ENCODE results near the gene CYP26B1. TPM values are rescaled to one million over a fixed set of nuclear protein-coding genes. Genes with fewer than 3 reads are reported as not detected.

The CYP26B1 gene
- total and polyA plus RNA-seq, 10 donors: 0.87 to 11.4 (median 5.1) TPM

DNA sequence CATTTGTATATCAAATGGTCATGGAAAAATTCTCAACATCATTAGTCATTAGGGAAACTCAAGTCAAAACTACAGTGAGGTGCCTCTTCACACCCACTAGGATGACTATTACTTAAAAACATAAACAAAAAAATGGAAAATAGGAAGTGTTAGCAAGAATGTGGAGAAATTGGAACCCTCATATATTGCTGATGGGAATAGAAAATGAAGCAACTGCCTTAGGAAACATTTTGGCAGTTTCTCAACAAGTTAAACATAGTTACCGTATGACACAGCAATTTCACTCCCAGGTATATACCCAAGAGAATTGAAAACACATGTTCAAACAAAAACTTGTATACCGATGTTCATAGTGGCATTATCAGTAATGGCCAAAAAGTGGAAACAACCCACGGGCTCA, 18.1 kb upstream of the CYP26B1 start:
- Histone ChIP-seq H3K27me3 (replicated peaks in 1 of 7) (no peaks in the 10 kb centered on the region), H3K4me1 (no peaks in the 10 kb centered on the region), H3K36me3 (no peaks in the 10 kb centered on the region), H3K27ac (peak overlapping the region in 1 of 8 donors; percentile 36), H3K9me3 (peaks cover 0 to 3% (median 0%) of the 10 kb centered on the region in 8 donors), H3K4me3 (no peak overlapping the region)
- no peak for DNase-seq
- TF ChIP-seq, protein P1, sequence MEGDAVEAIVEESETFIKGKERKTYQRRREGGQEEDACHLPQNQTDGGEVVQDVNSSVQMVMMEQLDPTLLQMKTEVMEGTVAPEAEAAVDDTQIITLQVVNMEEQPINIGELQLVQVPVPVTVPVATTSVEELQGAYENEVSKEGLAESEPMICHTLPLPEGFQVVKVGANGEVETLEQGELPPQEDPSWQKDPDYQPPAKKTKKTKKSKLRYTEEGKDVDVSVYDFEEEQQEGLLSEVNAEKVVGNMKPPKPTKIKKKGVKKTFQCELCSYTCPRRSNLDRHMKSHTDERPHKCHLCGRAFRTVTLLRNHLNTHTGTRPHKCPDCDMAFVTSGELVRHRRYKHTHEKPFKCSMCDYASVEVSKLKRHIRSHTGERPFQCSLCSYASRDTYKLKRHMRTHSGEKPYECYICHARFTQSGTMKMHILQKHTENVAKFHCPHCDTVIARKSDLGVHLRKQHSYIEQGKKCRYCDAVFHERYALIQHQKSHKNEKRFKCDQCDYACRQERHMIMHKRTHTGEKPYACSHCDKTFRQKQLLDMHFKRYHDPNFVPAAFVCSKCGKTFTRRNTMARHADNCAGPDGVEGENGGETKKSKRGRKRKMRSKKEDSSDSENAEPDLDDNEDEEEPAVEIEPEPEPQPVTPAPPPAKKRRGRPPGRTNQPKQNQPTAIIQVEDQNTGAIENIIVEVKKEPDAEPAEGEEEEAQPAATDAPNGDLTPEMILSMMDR (IDR thresholded peaks at IDR 0.05 in 8 of 11, conservative IDR thresholded peaks at IDR 0.05 in 3 of 11): no peak
- TF ChIP-seq POLR2A (IDR thresholded peaks at IDR 0.05) (no peak), POLR2AphosphoS5 (IDR thresholded peaks at IDR 0.05) (no peak)
- intact Hi-C loops (cut with DNase I; ENCODE audit: low total_unique reads): no loop called here
- 71 to 93% (median 81%) methylated on average over 3 of the region's 3 CpGs for WGBS, 5 donors

DNA sequence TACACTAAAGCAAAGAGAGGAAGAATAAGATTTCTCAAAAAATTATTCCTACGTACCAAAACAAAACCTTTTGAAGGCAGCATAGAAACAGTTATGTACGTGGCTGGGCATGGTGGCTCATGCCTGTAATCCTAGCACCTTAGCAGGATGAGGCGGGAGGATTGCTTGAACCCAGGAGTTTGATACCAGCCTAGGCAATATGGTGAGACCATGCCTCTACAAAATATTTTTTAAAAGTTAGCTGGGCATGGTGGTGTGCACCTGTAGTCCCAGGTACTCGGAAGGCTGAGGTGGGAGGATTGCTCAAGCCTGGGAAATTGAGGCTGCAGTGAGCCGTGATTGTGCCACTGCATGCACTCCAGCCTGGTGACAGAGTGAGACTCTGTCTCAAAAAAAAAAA, 14.9 kb upstream of the CYP26B1 start:
- Histone ChIP-seq H3K27ac (no peak overlapping the region), H3K9me3 (no peaks in the 10 kb centered on the region), H3K4me3 (no peak overlapping the region), H3K4me1 (no peaks in the 10 kb centered on the region), H3K27me3 (replicated peaks in 1 of 7) (peaks cover 0 to 21% (median 0%) of the 10 kb centered on the region in 7 donors), H3K36me3 (no peaks in the 10 kb centered on the region)
- 83 to 93% (median 86%) methylated on average over 5 of the region's 5 CpGs for WGBS, 5 donors
- intact Hi-C loops (cut with DNase I; ENCODE audit: low total_unique reads): no loop called here
- no peak for TF ChIP-seq POLR2AphosphoS5 (IDR thresholded peaks at IDR 0.05)
- TF ChIP-seq, protein P1 (IDR thresholded peaks at IDR 0.05 in 8 of 11, conservative IDR thresholded peaks at IDR 0.05 in 3 of 11): no peak
- no peak for TF ChIP-seq POLR2A (IDR thresholded peaks at IDR 0.05)
- DNase-seq: no peak

DNA sequence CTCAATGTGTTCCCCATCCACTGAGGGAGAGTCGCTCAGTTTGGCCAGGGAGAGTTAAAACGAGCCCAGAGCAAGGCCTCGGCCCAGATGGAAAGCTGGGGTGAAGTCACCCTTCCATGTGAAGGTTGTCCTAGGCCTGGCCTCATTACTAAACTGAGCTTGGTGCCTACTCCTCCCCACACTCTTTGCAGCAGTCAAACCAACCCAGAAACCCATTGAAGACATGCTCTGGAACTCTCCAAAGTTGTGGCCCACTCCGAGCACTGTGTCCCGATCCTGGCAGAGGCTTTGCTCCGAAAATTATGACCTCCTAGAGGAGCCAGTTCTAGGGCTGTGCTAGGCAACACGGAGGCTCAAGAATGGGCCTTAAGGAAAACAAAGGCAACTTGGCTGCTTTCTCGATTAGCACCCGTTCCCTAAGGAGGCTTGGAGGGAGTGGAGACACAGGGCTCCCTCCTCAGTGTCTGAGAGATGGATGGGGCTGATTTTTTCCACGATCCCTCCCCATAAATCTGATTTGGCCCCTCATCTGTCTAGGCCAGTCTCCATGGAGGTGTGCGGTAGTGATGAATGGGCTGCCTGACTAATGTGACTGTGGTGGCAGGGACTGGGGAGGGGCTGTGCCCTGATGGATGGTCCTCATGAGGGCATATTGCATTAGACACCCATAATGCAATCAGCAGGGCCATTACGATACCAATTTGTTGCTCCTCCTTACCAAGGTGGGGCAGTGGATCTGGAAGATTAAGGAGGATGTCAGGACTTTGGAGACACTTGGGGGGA, 11.7 kb upstream of the CYP26B1 start:
- DNase-seq: no peak
- 85 to 92% (median 91%) methylated on average over 12 of the region's 12 CpGs for WGBS, 5 donors
- no peak overlapping the region for H3K27ac ChIP-seq
- no peak for TF ChIP-seq POLR2A (IDR thresholded peaks at IDR 0.05)
- TF ChIP-seq, protein P1 (IDR thresholded peaks at IDR 0.05 in 8 of 11, conservative IDR thresholded peaks at IDR 0.05 in 3 of 11): no peak
- no peak for TF ChIP-seq POLR2AphosphoS5 (IDR thresholded peaks at IDR 0.05)
- no peaks in the 10 kb centered on the region for H3K9me3 ChIP-seq
- no peaks in the 10 kb centered on the region for H3K4me1 ChIP-seq
- H3K27me3 ChIP-seq (replicated peaks in 1 of 7): peaks cover 0 to 52% (median under 1%) of the 10 kb centered on the region in 7 donors
- no peaks in the 10 kb centered on the region for H3K36me3 ChIP-seq
- intact Hi-C loops (cut with DNase I; ENCODE audit: low total_unique reads): loop anchor here (10.0 kb wide), 1 partner anchor 585 kb away; no protein-coding TSS in a partner anchor
- no peak overlapping the region for H3K4me3 ChIP-seq

Data from spleen (tissue), 11 donors.